Immature natural killer cell (primary cell): ENCODE data around the gene CLCA2. TPM values are rescaled to one million over a fixed set of nuclear protein-coding genes. Genes with fewer than 3 reads are reported as not detected.

ENCODE experiments used
- DNase-seq, 3 donors: peaks; one replicate each; pipeline ENCODE4 v3.0.0; 2022; ENCODE audit warnings: mixed read lengths in 1 of 3
- H3K27ac Mint-ChIP-seq, 6 donors: one replicate each; pipeline ENCODE4 v1.8.0; 2020; ENCODE audit warnings: mixed read lengths in 6 of 6, mild to moderate bottlenecking in 5 of 6, inconsistent platforms in 4 of 6, moderate library complexity in 3 of 6
- H3K27me3 Mint-ChIP-seq, 3 donors: one replicate each; pipeline ENCODE4 v1.8.0; 2020 to 2021; ENCODE audit warnings: low read depth in 3 of 3, mild to moderate bottlenecking in 3 of 3, mixed read lengths in 3 of 3, moderate library complexity in 3 of 3, inconsistent platforms in 1 of 3
- H3K36me3 Mint-ChIP-seq, 3 donors: one replicate each; pipeline ENCODE4 v1.8.0; 2020; ENCODE audit warnings: mixed read lengths in 3 of 3, inconsistent platforms in 2 of 3, mild to moderate bottlenecking in 2 of 3
- H3K4me1 Mint-ChIP-seq, 2 donors: one replicate each; pipeline ENCODE4 v1.8.0; 2020; ENCODE audit warnings: inconsistent platforms in 2 of 2, mild to moderate bottlenecking in 2 of 2, mixed read lengths in 2 of 2, moderate library complexity in 1 of 2
- H3K4me3 Mint-ChIP-seq, 5 donors: one replicate each; pipeline ENCODE4 v1.8.0; 2020; ENCODE audit warnings: mild to moderate bottlenecking in 5 of 5, mixed read lengths in 5 of 5, inconsistent platforms in 3 of 5, moderate library complexity in 3 of 5
- H3K9me3 Mint-ChIP-seq, 6 donors: one replicate each; pipeline ENCODE4 v1.8.0; 2020; ENCODE audit warnings: mild to moderate bottlenecking in 6 of 6, mixed read lengths in 6 of 6, inconsistent platforms in 4 of 6, moderate library complexity in 3 of 6
- polyA plus RNA-seq, 3 donors: library from polyadenylated mRNA; unstranded; fragments of 300-500 nt; fragmentation: Illumina TruSeq; gene quantifications; one replicate each; pipeline ENCODE4 v1.2.3, GENCODE V29; 2021

The CLCA2 gene
- polyA plus RNA-seq, 3 donors from 2014 or later = not detected

DNA sequence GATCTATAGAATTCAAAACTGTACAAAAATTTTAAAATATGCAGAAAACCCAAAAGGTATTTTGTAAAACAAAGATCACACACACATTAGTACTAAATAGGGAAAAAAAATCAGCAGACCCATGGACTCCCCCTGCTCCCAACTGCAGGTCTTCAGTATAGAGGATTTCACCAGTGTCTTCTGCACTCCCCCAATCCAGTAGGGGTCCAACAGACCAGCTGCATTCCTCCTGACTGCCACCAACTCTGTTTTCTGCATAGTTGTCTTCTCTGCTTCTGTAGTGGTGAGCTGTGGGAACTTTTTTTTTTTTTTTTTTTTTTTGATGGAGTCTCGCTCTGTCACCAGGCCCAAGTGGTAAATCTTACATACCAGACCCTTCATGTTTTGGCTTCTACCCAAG lies 21.9 kb downstream of the CLCA2 start:
- no peaks in the 10 kb centered on the region for H3K4me1 Mint-ChIP-seq
- no peak overlapping the region for H3K4me3 Mint-ChIP-seq
- no peaks in the 10 kb centered on the region for H3K36me3 Mint-ChIP-seq
- no peak for DNase-seq
- H3K27me3 Mint-ChIP-seq = peaks cover 1 to 2% (median 2%) of the 10 kb centered on the region in 3 donors
- H3K27ac Mint-ChIP-seq = no peak overlapping the region
- no peaks in the 10 kb centered on the region for H3K9me3 Mint-ChIP-seq

DNA sequence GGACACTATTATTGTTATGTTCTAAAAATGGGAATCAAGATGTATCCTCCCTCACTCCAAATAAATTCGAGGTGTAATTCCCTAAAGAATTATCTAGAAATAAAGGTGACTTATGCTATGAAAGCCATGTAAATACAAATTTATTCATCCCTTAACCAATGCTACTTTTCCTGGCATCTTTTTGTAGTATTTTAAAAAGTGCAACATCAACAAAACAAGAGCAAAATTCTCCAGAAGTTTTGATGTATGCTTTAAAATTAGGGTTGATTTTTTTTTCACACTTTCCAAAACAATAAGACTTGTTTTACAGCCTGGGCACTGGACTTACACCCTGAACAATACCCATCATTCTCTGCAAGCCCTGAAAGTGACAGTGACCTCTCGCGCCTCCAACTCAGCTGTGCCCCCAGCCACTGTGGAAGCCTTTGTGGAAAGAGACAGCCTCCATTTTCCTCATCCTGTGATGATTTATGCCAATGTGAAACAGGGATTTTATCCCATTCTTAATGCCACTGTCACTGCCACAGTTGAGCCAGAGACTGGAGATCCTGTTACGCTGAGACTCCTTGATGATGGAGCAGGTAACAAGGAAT lies 23.3 kb downstream of the CLCA2 start:
- H3K27ac Mint-ChIP-seq = peak overlapping the region in 1 of 6 donors; percentile 13
- H3K36me3 Mint-ChIP-seq = no peaks in the 10 kb centered on the region
- no peaks in the 10 kb centered on the region for H3K4me1 Mint-ChIP-seq
- DNase-seq = no peak
- H3K9me3 Mint-ChIP-seq = no peaks in the 10 kb centered on the region
- H3K4me3 Mint-ChIP-seq = no peak overlapping the region
- peaks cover 0 to 2% (median 1%) of the 10 kb centered on the region in 3 donors for H3K27me3 Mint-ChIP-seq

DNA sequence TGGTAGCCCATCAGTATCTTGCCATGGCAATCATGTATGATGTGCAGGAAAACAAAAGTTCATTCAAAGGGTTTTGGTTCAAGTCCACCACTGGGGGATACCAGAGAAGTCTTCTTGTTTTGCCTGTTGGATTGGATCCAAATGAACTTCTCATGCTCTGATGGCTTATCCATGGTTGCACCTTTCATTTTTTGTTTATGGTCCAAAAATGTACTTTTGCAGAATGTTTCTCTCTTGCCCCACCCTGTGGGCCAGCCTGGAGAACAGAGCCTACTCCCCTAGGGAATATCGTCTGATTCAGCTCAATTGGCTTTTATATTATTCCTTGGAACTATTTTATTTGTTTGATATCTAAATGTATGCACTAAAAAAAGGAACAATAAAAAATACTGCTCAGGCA lies 24.7 kb downstream of the CLCA2 start:
- DNase-seq = no peak
- H3K9me3 Mint-ChIP-seq = no peaks in the 10 kb centered on the region
- peaks cover 0 to 2% (median 1%) of the 10 kb centered on the region in 3 donors for H3K27me3 Mint-ChIP-seq
- no peaks in the 10 kb centered on the region for H3K36me3 Mint-ChIP-seq
- H3K4me1 Mint-ChIP-seq = no peaks in the 10 kb centered on the region
- no peak overlapping the region for H3K27ac Mint-ChIP-seq
- no peak overlapping the region for H3K4me3 Mint-ChIP-seq

GRCh38 chr1:86449103-86449502 lies 25.1 kb downstream of the CLCA2 start:
- DNase-seq = no peak
- Mint-ChIP-seq H3K27me3 (peaks cover 0 to 2% (median 1%) of the 10 kb centered on the region in 3 donors), H3K27ac (no peak overlapping the region)

GRCh38 chr1:86450847-86451246 lies 26.9 kb downstream of the CLCA2 start:
- Mint-ChIP-seq H3K27me3 (peaks cover 0 to 2% (median 2%) of the 10 kb centered on the region in 3 donors), H3K9me3 (no peaks in the 10 kb centered on the region), H3K27ac (no peak overlapping the region), H3K4me3 (no peak overlapping the region), H3K4me1 (no peaks in the 10 kb centered on the region), H3K36me3 (no peaks in the 10 kb centered on the region)
- no peak for DNase-seq

More at GRCh38 chr1:86449103-86449502, 25.1 kb downstream of the CLCA2 start:
- Mint-ChIP-seq H3K36me3 (no peaks in the 10 kb centered on the region), H3K9me3 (no peaks in the 10 kb centered on the region), H3K4me1 (no peaks in the 10 kb centered on the region), H3K4me3 (no peak overlapping the region)

GRCh38 chr1:86453664-86454063 lies 29.7 kb downstream of the CLCA2 start:
- peaks cover 2 to 5% (median 4%) of the 10 kb centered on the region in 3 donors for H3K27me3 Mint-ChIP-seq
- DNase-seq = no peak
- no peak overlapping the region for H3K27ac Mint-ChIP-seq
- H3K4me1 Mint-ChIP-seq = no peaks in the 10 kb centered on the region
- no peaks in the 10 kb centered on the region for H3K36me3 Mint-ChIP-seq
- no peaks in the 10 kb centered on the region for H3K9me3 Mint-ChIP-seq
- H3K4me3 Mint-ChIP-seq = no peak overlapping the region

DNA sequence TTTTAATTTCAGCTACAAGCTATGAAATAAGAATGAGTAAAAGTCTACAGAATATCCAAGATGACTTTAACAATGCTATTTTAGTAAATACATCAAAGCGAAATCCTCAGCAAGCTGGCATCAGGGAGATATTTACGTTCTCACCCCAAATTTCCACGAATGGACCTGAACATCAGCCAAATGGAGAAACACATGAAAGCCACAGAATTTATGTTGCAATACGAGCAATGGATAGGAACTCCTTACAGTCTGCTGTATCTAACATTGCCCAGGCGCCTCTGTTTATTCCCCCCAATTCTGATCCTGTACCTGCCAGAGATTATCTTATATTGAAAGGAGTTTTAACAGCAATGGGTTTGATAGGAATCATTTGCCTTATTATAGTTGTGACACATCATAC lies 31.1 kb downstream of the CLCA2 start:
- no peaks in the 10 kb centered on the region for H3K4me1 Mint-ChIP-seq
- H3K9me3 Mint-ChIP-seq = no peaks in the 10 kb centered on the region
- H3K27me3 Mint-ChIP-seq = peaks cover 0 to 5% (median 4%) of the 10 kb centered on the region in 3 donors
- no peak overlapping the region for H3K4me3 Mint-ChIP-seq
- DNase-seq = no peak
- no peaks in the 10 kb centered on the region for H3K36me3 Mint-ChIP-seq
- H3K27ac Mint-ChIP-seq = no peak overlapping the region

DNA sequence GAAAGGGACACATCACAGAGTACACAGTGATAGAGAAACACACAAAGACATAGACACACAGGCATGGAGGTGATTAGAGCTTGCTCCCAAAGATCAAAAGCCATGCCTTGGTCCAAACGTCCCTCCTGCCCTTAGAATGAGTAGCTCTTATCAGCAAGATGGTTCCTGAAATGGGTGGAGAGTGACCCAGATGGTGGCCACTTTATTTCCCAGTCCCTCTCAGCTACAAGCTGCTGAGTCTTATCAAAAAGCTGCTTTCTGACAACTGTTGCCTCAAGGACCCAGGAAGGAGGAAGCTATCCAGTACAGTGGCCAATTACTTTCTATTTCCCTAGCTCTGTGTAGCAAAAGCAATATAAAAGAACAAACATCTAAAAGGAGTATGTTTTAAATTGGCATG lies 37.0 kb downstream of the CLCA2 start:
- no peak overlapping the region for H3K27ac Mint-ChIP-seq
- H3K36me3 Mint-ChIP-seq = no peaks in the 10 kb centered on the region
- H3K4me3 Mint-ChIP-seq = no peak overlapping the region
- DNase-seq = no peak
- no peaks in the 10 kb centered on the region for H3K9me3 Mint-ChIP-seq
- H3K27me3 Mint-ChIP-seq = peaks cover 0 to 5% (median 4%) of the 10 kb centered on the region in 3 donors
- no peaks in the 10 kb centered on the region for H3K4me1 Mint-ChIP-seq

DNA sequence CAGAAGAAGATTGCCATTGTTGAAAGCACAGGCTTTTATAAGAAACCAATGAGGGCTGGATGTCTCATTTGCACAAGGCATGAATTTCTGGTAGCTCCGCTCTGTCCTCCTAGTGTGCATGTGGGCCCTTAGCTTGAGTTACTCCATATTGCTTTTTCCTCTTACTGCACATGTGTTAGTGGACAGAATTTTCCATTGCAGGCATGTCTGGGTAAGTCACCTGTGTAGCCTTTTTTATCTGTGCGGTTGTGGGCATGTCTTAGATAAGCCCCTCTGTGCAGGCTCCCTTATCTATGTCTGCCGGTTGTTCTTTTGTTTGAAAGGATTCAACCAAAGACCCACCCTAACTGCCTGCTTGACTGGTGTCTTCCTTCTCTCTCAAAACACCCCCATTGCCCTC lies 37.5 kb downstream of the CLCA2 start:
- Mint-ChIP-seq H3K4me1 (no peaks in the 10 kb centered on the region), H3K36me3 (no peaks in the 10 kb centered on the region), H3K4me3 (no peak overlapping the region), H3K27ac (no peak overlapping the region), H3K9me3 (no peaks in the 10 kb centered on the region), H3K27me3 (peaks cover 0 to 7% (median 4%) of the 10 kb centered on the region in 3 donors)
- no peak for DNase-seq

DNA sequence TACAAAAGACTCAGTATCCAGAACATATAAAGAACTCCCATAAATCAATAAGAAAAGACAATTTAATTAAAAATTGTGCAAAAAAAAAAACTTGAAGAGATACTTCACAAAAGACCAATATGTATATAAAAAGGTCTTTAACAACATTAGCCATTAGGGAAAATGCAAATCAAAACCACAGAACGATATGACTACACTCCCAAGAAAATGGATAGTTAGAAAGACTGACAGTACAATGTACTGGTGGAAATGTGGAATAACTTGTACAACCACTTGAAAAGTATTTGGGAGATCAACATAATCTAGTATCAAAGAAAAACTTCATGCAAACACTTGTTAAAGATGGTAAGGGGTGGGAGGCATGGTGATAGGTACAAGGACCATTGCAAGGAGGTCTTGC lies 40.8 kb downstream of the CLCA2 start:
- H3K27ac Mint-ChIP-seq = no peak overlapping the region
- no peaks in the 10 kb centered on the region for H3K9me3 Mint-ChIP-seq
- H3K4me3 Mint-ChIP-seq = no peak overlapping the region
- H3K4me1 Mint-ChIP-seq = no peaks in the 10 kb centered on the region
- H3K36me3 Mint-ChIP-seq = no peaks in the 10 kb centered on the region
- peaks cover 0 to 4% (median 0%) of the 10 kb centered on the region in 3 donors for H3K27me3 Mint-ChIP-seq
- DNase-seq = no peak

DNA sequence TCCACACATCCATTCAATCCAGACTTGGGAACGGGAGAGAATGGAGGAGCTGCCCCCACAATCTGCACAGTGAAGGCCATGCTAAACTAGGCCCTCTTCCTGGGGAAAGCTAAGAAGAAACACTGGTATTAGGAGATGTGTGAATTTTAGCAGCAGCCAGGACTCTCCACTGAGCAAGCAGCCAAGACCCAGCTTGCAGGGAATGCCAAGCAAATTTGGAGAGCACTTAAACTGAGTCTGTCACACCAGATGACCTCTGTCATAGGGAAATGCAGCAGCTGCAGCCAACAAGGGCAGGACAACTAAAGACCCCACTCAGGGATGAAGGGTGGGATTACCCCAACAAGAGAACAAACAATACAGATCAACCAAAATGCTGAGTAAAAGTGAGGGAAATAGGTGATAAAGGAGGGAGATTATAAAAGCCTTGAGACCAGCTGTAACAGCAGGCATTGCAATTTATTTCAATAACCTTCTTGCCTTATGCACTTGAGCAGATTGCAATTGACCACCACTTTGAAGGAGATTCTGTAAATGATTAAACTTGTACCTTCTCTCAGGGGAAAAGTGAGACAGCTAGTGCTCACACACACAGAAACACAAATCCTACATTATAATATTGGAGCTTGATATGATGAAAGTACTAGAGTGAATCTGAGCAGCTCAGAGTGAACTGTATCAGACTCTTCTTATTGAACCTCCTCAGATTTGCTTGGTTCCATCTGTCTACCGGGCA lies 42.3 kb downstream of the CLCA2 start:
- H3K36me3 Mint-ChIP-seq = no peaks in the 10 kb centered on the region
- H3K4me3 Mint-ChIP-seq = no peak overlapping the region
- no peaks in the 10 kb centered on the region for H3K4me1 Mint-ChIP-seq
- H3K27me3 Mint-ChIP-seq = peaks cover 0 to 4% (median 0%) of the 10 kb centered on the region in 3 donors
- H3K9me3 Mint-ChIP-seq = no peaks in the 10 kb centered on the region
- DNase-seq = no peak
- H3K27ac Mint-ChIP-seq = no peak overlapping the region

DNA sequence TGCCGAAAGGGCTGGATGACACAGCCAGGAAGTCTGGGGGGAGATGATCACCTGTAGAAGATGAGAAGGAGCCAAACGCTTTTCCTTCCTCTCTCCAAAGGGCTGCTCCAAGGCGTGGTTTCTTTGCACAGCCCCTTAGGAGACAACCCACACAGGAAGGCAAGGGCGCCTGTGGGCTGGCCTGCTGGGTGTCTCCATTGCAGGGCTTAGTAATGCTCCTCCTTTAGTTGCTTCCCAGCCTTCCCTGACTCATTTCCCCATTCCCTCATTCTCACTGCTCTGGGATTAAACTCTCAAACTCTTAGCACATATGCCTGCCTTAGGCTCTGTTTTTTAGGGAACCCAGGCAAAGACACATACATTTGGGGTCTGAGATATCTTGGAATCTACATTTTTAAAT lies 43.0 kb downstream of the CLCA2 start:
- H3K27ac Mint-ChIP-seq = no peak overlapping the region
- H3K27me3 Mint-ChIP-seq = peaks cover 0 to 4% (median 0%) of the 10 kb centered on the region in 3 donors
- no peak overlapping the region for H3K4me3 Mint-ChIP-seq

GRCh38 chr1:86468501-86468977 lies 44.6 kb downstream of the CLCA2 start, which contains the start of gene CLCA1:
CLCA1 (plus strand) TSS chr1:86468927; CDS start chr1:86468972, 45 bp downstream.
- Mint-ChIP-seq H3K27me3 (peaks cover 0 to 4% (median 0%) of the 10 kb centered on the region in 3 donors), H3K4me3 (no peak within 1 kb of the TSS), H3K9me3 (no peaks in the 10 kb centered on the region), H3K27ac (no peak within 1 kb of the TSS), H3K36me3 (no peaks in the 10 kb centered on the region), H3K4me1 (no peaks in the 10 kb centered on the region)
- DNase-seq = no peak

More for the DNA sequence above, 43.0 kb downstream of the CLCA2 start:
- H3K36me3 Mint-ChIP-seq = no peaks in the 10 kb centered on the region
- H3K9me3 Mint-ChIP-seq = no peaks in the 10 kb centered on the region
- H3K4me1 Mint-ChIP-seq = no peaks in the 10 kb centered on the region
- DNase-seq = no peak

DNA sequence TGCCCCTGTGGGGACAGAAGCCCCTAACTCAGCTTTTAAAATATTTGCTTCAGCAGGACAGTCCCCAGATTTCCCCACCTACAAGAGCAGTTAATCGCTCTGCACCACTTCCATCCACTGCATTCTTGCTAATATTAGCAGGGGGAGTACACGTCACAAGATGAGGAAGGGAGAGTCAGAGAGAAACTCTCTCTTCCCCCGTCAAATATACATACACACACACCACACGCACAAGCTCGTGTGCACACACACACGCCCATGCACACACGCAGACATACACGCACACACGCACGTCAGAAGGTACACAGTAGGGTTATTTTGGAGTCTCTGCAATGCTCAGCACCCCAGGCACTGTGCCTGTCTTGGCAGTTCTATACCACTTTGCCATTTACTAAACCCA lies 46.9 kb downstream of the CLCA2 start:
- H3K27me3 Mint-ChIP-seq = peaks cover 0 to 2% (median 0%) of the 10 kb centered on the region in 3 donors
- H3K36me3 Mint-ChIP-seq = no peaks in the 10 kb centered on the region
- no peak for DNase-seq
- peak overlapping the region in 1 of 6 donors; percentile 58 for H3K27ac Mint-ChIP-seq
- H3K4me1 Mint-ChIP-seq = no peaks in the 10 kb centered on the region
- H3K4me3 Mint-ChIP-seq = no peak overlapping the region
- H3K9me3 Mint-ChIP-seq = no peaks in the 10 kb centered on the region
